ENCODE data around the gene DHRS4.
"Not testable (repeated sequence)": the region's sequence is repeated elsewhere in the genome, so short reads cannot be mapped to it uniquely, and the experiment has no call there.

DHRS4 gene

DNA sequence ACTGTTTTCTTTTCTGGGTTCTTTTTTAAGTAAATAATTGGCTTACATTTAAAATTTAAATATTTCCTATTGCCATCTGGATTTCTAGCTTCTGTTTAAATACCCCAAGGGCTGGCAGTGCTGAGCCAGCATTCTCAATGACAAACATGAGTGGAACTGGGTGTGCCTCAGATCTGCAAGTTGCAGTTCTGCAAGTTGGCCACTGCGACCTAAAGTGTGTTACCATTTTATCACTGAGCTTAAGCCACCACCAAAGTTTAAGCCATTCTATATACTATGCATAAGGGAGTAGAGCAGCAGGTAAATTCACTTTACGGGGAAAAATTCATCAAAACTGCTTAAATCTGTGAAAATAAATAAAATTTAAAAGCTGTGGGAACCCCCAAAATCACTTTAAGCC, 23.6 kb downstream of the DHRS4 start:
- not testable (repeated sequence) for H3K27ac ChIP-seq (ENCODE audit: low read depth in 2 of 2, low read length in 2 of 2); H3K4me1 ChIP-seq (ENCODE audit: control insufficient read depth in 2 of 2, insufficient read depth in 2 of 2, low read length in 2 of 2); H3K9me3 ChIP-seq (ENCODE audit: control insufficient read depth in 2 of 2, low read length in 2 of 2); H3K36me3 ChIP-seq (ENCODE audit: control insufficient read depth in 2 of 2, insufficient read depth in 2 of 2, low read length in 2 of 2); H3K27me3 ChIP-seq (ENCODE audit: control insufficient read depth in 2 of 2, insufficient read depth in 2 of 2, low read length in 2 of 2); H3K4me3 ChIP-seq (ENCODE audit: low read length in 2 of 2); H3K9ac ChIP-seq (ENCODE audit: low read depth in 1 of 2, low read length in 2 of 2)

DNA sequence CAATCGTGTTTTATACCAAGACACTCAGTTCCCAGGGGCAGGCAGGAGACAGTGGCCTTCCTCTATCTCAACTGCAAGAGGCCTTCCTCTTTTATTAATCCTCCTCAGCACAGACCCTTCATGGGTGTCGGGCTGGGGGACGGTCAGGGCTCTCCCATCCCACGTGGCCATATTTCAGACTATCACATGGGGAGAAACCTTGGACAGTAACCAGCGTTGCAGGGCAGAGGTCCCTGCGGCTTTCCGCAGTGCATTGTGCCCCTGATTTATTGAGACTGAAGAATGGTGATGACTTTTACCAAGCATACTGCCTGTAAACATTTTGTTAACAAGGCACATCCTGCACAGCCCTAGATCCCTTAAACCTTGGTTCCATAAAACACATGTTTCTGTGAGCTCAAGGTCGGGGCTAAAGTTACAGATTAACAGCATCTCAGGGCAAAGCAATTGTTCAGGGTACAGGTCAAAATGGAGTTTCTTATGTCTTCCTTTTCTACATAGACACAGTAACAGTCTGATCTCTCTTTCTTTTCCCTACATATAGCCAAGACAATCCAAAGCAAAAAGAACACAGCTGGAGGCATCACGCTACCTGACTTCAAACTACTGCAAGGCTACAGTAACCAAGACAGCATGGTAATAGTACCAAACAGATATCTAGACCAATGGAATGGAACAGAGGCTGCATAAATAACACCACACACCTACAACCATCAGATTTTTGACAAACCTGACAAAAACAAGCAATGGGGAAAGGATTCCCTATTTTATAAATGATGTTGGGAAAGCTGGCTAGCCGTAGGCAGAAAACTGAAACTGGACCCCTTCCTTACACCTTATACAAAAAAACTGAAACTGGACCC, 28.6 kb downstream of the DHRS4 start:
- Histone ChIP-seq H3K27ac (ENCODE audit: low read depth in 2 of 2, low read length in 2 of 2) (peak overlapping the region; percentile 58 to 61), H3K4me1 (ENCODE audit: control insufficient read depth in 2 of 2, insufficient read depth in 2 of 2, low read length in 2 of 2) (peaks cover 12 to 14% of the 10 kb centered on the region in 2 donors)
- not testable (repeated sequence) for H3K9ac ChIP-seq (ENCODE audit: low read depth in 1 of 2, low read length in 2 of 2); H3K4me3 ChIP-seq (ENCODE audit: low read length in 2 of 2); H3K9me3 ChIP-seq (ENCODE audit: control insufficient read depth in 2 of 2, low read length in 2 of 2); H3K36me3 ChIP-seq (ENCODE audit: control insufficient read depth in 2 of 2, insufficient read depth in 2 of 2, low read length in 2 of 2); H3K27me3 ChIP-seq (ENCODE audit: control insufficient read depth in 2 of 2, insufficient read depth in 2 of 2, low read length in 2 of 2)

DNA sequence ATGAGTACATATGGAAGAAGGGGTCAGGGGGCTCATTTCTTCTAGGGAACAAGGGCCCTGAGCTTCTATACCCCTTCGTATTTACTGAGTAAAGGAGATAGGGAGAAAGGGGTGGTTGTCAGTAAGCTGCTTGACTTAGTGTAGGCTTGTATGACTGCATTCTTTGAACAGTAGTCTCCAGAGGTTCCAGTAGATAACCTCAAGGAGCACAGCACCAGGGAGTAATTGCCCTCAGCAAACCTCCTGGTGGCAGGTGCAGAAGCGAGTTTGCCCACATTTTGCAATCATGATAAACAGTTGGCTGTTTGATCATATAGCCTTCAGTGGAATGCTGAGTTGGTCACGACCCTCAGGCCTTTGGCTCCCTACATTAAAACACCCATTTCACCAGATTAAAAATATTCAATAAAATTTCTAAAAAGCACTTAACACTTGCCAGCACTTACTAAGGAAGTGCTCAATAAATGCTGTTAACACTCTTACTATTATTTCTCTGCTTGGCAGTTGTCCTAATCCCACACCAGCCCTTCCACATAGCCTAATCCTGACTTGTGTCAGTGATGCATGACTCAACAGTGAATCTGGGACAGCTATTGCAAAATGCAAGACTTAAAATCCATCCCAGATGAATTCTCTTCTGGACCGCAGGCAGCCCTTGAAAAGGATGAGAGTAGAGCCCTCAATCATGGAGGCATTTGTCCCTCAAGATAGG, 31.5 kb downstream of the DHRS4 start:
- Histone ChIP-seq H3K27ac (ENCODE audit: low read depth in 2 of 2, low read length in 2 of 2) (no peak overlapping the region), H3K27me3 (ENCODE audit: control insufficient read depth in 2 of 2, insufficient read depth in 2 of 2, low read length in 2 of 2) (no peaks in the 10 kb centered on the region), H3K9ac (ENCODE audit: low read depth in 1 of 2, low read length in 2 of 2) (no peak overlapping the region), H3K36me3 (ENCODE audit: control insufficient read depth in 2 of 2, insufficient read depth in 2 of 2, low read length in 2 of 2) (no peaks in the 10 kb centered on the region), H3K4me1 (ENCODE audit: control insufficient read depth in 2 of 2, insufficient read depth in 2 of 2, low read length in 2 of 2) (peaks cover 27 to 32% of the 10 kb centered on the region in 2 donors), H3K9me3 (ENCODE audit: control insufficient read depth in 2 of 2, low read length in 2 of 2) (no peaks in the 10 kb centered on the region), H3K4me3 (ENCODE audit: low read length in 2 of 2) (no peak overlapping the region)

DNA sequence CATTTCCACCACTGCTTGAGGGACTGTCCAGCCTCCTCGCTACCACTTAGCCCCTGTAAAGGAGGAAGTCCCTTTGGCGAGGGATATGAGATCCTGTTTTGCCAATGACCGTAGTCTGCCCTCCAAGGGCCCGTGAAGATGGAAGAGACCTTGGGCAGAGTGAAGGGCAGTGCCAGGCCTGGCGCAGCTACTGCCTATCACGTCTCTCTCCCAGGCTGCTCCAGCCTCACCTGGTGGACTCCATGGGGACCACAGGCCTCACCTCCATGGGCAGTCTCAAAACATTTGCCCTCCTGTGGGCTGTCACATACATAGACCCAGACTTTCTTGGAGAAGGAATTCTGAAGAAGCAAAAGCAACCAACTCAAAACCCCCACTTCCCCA, 34.6 kb downstream of the DHRS4 start:
- not testable (repeated sequence) for H3K36me3 ChIP-seq (ENCODE audit: control insufficient read depth in 2 of 2, insufficient read depth in 2 of 2, low read length in 2 of 2); H3K27me3 ChIP-seq (ENCODE audit: control insufficient read depth in 2 of 2, insufficient read depth in 2 of 2, low read length in 2 of 2); H3K9me3 ChIP-seq (ENCODE audit: control insufficient read depth in 2 of 2, low read length in 2 of 2)
- H3K27ac ChIP-seq (ENCODE audit: low read depth in 2 of 2, low read length in 2 of 2) = peak overlapping the region; percentile 77 to 88
- H3K4me1 ChIP-seq (ENCODE audit: control insufficient read depth in 2 of 2, insufficient read depth in 2 of 2, low read length in 2 of 2) = peaks cover 25% of the 10 kb centered on the region in 2 donors
- peak overlapping the region; percentile 35 to 75 for H3K4me3 ChIP-seq (ENCODE audit: low read length in 2 of 2)
- peak overlapping the region in 1 of 2 donors; percentile 59 for H3K9ac ChIP-seq (ENCODE audit: low read depth in 1 of 2, low read length in 2 of 2)

DNA sequence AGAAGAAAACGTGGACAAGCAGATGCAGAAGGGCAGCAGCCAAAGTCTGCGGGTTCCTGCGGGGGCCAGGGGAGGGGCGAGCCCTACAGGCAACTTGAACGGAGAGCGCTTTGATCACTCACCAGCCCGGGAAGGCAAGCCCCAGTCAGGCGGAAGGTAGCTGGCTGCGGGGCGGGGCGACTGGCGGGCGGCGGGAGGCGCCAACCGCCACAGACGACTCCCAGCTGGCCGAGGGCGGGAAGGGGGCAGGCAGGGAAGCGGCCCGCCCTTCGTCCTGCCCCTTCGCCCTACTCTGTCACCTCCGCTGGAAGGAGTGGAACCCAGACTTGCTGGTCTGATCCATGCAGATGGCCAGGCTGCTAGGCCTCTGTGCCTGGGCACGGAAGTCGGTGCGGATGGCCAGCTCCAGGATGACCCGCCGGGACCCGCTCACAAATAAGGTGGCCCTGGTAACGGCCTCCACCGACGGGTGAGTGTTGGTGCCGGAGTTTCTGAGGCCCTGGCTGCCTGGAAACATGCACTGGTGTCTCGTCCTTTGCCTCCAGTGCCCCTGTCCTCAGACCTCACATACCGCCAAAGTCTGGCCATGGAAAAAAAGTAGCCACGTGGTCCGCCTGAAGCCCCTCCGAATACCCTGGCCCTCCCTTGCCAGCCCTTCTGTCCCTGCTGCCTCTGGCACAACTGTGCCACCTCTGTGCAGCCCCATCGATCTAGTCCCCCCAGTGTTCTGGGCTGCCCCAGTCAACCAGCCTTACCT, 35.2 kb downstream of the DHRS4 start, which contains the start of gene DHRS4L2:
Gene DHRS4L2, plus strand, starts transcription at position 323 of the 757 bp plus-strand sequence. Its CDS starts 19 bp downstream, at position 342.
- Histone ChIP-seq H3K4me3 (ENCODE audit: low read length in 2 of 2) (peak within 1 kb of the TSS; percentile 66 to 75), H3K9ac (ENCODE audit: low read depth in 1 of 2, low read length in 2 of 2) (peak within 1 kb of the TSS; percentile 84 to 91), H3K4me1 (ENCODE audit: control insufficient read depth in 2 of 2, insufficient read depth in 2 of 2, low read length in 2 of 2) (peaks cover 25% of the 10 kb centered on the region in 2 donors), H3K27ac (ENCODE audit: low read depth in 2 of 2, low read length in 2 of 2) (peak within 1 kb of the TSS; percentile 88 to 93)
- H3K27me3 ChIP-seq (ENCODE audit: control insufficient read depth in 2 of 2, insufficient read depth in 2 of 2, low read length in 2 of 2); H3K36me3 ChIP-seq (ENCODE audit: control insufficient read depth in 2 of 2, insufficient read depth in 2 of 2, low read length in 2 of 2); H3K9me3 ChIP-seq (ENCODE audit: control insufficient read depth in 2 of 2, low read length in 2 of 2): not testable (repeated sequence)

DNA sequence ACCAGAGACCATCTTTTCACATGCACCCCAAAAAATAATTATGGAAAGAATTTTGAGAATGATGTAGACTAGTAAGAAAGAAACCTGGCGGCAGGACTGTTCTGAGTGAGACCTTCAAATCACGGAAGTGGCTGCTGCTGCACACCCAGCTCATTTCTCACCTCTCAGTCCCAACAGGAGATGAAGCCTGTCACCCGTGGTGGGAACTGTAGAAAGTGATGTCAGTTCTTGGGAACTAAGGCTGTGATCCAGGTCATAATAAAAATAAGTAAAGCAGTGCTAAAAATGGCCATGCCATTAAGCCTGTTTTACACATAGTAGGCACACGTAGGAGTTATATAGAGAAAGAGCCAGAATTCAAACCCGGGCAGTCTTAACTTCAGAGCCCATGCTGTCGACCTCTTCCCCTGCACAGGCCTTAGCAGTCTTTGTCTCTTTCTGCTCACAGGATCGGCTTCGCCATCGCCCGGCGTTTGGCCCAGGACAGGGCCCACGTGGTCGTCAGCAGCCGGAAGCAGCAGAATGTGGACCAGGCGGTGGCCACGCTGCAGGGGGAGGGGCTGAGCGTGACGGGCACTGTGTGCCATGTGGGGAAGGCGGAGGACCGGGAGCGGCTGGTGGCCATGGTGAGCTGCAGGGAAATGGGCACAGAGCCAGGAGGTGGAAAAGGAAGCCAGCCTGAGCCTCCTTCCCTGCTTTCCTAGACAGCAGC, 36.3 kb downstream of the DHRS4 start:
- H3K27me3 ChIP-seq (ENCODE audit: control insufficient read depth in 2 of 2, insufficient read depth in 2 of 2, low read length in 2 of 2); H3K36me3 ChIP-seq (ENCODE audit: control insufficient read depth in 2 of 2, insufficient read depth in 2 of 2, low read length in 2 of 2); H3K9me3 ChIP-seq (ENCODE audit: control insufficient read depth in 2 of 2, low read length in 2 of 2): not testable (repeated sequence)
- Histone ChIP-seq H3K4me3 (ENCODE audit: low read length in 2 of 2) (peak overlapping the region; percentile 66 to 75), H3K27ac (ENCODE audit: low read depth in 2 of 2, low read length in 2 of 2) (peak overlapping the region; percentile 88 to 93), H3K9ac (ENCODE audit: low read depth in 1 of 2, low read length in 2 of 2) (peak overlapping the region; percentile 84 to 91), H3K4me1 (ENCODE audit: control insufficient read depth in 2 of 2, insufficient read depth in 2 of 2, low read length in 2 of 2) (peaks cover 25% of the 10 kb centered on the region in 2 donors)

DNA sequence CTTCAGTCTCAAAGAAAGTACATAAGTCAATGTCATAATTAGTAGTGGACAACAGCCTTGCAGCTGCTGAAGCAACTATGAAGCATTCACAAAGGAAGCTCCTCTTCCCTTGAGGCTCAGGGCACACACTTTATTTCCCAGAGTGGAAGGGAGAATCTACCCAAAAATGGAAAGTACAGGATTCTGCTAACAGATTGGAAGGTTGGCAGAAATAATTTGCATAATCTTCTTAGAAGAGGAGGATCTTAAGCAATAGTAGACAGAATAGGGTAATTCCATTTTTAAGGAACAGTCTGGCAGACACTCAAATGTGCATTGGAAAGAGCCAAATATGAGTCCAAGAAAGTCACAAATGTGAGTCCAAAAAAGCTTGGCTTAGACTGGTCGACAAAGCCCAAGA, 37.4 kb downstream of the DHRS4 start:
- not testable (repeated sequence) for H3K4me3 ChIP-seq (ENCODE audit: low read length in 2 of 2); H3K36me3 ChIP-seq (ENCODE audit: control insufficient read depth in 2 of 2, insufficient read depth in 2 of 2, low read length in 2 of 2); H3K9me3 ChIP-seq (ENCODE audit: control insufficient read depth in 2 of 2, low read length in 2 of 2); H3K9ac ChIP-seq (ENCODE audit: low read depth in 1 of 2, low read length in 2 of 2); H3K27me3 ChIP-seq (ENCODE audit: control insufficient read depth in 2 of 2, insufficient read depth in 2 of 2, low read length in 2 of 2)
- Histone ChIP-seq H3K4me1 (ENCODE audit: control insufficient read depth in 2 of 2, insufficient read depth in 2 of 2, low read length in 2 of 2) (peaks cover 22 to 25% of the 10 kb centered on the region in 2 donors), H3K27ac (ENCODE audit: low read depth in 2 of 2, low read length in 2 of 2) (peak overlapping the region in 1 of 2 donors; percentile 37)

DNA sequence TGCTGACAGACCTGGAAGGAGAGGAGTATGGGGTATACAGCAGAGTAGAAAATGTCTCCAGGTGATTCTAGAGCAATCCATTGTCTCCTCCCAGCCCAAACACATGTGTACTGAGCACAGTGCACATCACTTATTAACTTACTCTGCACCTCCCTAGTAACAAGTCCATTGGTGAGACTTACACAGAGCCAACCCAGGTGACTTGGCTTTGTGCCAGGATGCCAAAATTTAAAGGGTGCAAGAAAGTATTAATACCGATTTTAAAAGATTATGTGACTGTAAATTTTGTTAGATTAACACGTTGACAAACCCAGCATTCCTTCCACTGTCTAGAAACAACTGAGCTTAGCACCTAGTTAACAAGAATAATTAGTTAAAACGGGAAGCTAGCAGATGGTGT, 39.5 kb downstream of the DHRS4 start:
- not testable (repeated sequence) for H3K27me3 ChIP-seq (ENCODE audit: control insufficient read depth in 2 of 2, insufficient read depth in 2 of 2, low read length in 2 of 2); H3K9me3 ChIP-seq (ENCODE audit: control insufficient read depth in 2 of 2, low read length in 2 of 2); H3K36me3 ChIP-seq (ENCODE audit: control insufficient read depth in 2 of 2, insufficient read depth in 2 of 2, low read length in 2 of 2); H3K27ac ChIP-seq (ENCODE audit: low read depth in 2 of 2, low read length in 2 of 2); H3K4me3 ChIP-seq (ENCODE audit: low read length in 2 of 2); H3K9ac ChIP-seq (ENCODE audit: low read depth in 1 of 2, low read length in 2 of 2)
- peaks cover 16% of the 10 kb centered on the region in 2 donors for H3K4me1 ChIP-seq (ENCODE audit: control insufficient read depth in 2 of 2, insufficient read depth in 2 of 2, low read length in 2 of 2)

DNA sequence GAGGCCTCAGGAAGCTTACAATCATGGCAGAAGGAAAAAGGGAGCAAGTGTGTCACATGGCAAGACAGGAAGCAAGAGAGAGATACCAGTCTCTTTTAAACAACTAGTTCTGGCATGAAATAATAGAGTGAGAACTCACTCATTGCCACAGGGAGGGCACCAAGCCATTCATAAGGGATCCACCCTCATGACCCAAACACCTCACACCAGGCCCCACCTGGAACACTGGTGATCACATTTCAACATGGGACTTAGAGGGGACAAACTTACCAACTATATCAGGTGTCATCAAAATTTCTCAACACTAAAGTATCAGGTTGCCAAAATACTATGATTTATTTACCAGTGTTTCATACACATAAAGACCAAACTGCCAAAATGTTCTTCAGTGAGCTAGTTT, 42.4 kb downstream of the DHRS4 start:
- not testable (repeated sequence) for H3K4me1 ChIP-seq (ENCODE audit: control insufficient read depth in 2 of 2, insufficient read depth in 2 of 2, low read length in 2 of 2); H3K9ac ChIP-seq (ENCODE audit: low read depth in 1 of 2, low read length in 2 of 2); H3K27me3 ChIP-seq (ENCODE audit: control insufficient read depth in 2 of 2, insufficient read depth in 2 of 2, low read length in 2 of 2); H3K9me3 ChIP-seq (ENCODE audit: control insufficient read depth in 2 of 2, low read length in 2 of 2); H3K27ac ChIP-seq (ENCODE audit: low read depth in 2 of 2, low read length in 2 of 2); H3K4me3 ChIP-seq (ENCODE audit: low read length in 2 of 2); H3K36me3 ChIP-seq (ENCODE audit: control insufficient read depth in 2 of 2, insufficient read depth in 2 of 2, low read length in 2 of 2)
